Measurements from ENCODE around the gene BICDL1.

- TF ChIP-seq CTCF (IDR thresholded peaks at IDR 0.05) = no peak
- no peak for TF ChIP-seq POLR2A (IDR thresholded peaks at IDR 0.05)
These were observed 17.4 kb downstream of the BICDL1 start for GRCh38 chr12:120006258-120006975.
